A549 (cell line): Measurements from ENCODE around the gene ODAD3.

Source experiments
- BHLHE40 ChIP-seq: IDR thresholded peaks from 2 replicates; pipeline ENCODE4 v1.6.1; 2012; ENCODE audit warnings: low read depth, low read length, inconsistent platforms
- CEBPB ChIP-seq, 2 experiments: fragments of >200 bp in 1 of 2; sonication (Bioruptor Twin) in 1 of 2; formaldehyde crosslinking in 1 of 2; IDR thresholded peaks; 2 replicates each; pipeline ENCODE4 v1.6.1; 2012 to 2016
- EHF ChIP-seq: fragments of 250-450 bp; sonication (Bioruptor Pico); IDR thresholded peaks from 2 replicates; pipeline ENCODE4 v1.5.0; 2020; ENCODE audit warnings: mild to moderate bottlenecking
- HOXB5 ChIP-seq: fragments of 250-450 bp; sonication (Bioruptor Pico); IDR thresholded peaks from 2 replicates; pipeline ENCODE4 v1.5.0; 2020; ENCODE audit warnings: mild to moderate bottlenecking, moderate library complexity
- JUNB ChIP-seq: fragments of >200 bp; sonication (Bioruptor Twin); formaldehyde crosslinking; IDR thresholded peaks from 2 replicates; pipeline ENCODE4 v1.6.1; 2016
- KDM1A ChIP-seq: fragments of 200-600 bp; sonication (generic); IDR thresholded peaks from 2 replicates; pipeline ENCODE4 v1.6.1; 2016; ENCODE audit warnings: low read depth, mild to moderate bottlenecking
- MAZ ChIP-seq: fragments of 150-350 bp; IDR thresholded peaks from 2 replicates; pipeline ENCODE4 v1.6.1; 2014; ENCODE audit warnings: antibody characterized with exemption, low read depth, low read length, borderline replicate concordance
- NFE2L2 ChIP-seq: fragments of 150-350 bp; conservative IDR thresholded peaks from 2 replicates; pipeline ENCODE4 v1.6.1; 2014; ENCODE audit warnings: low read length
- PHF8 ChIP-seq: fragments of 200-600 bp; sonication (generic); IDR thresholded peaks from 2 replicates; pipeline ENCODE4 v1.6.1; 2016; ENCODE audit warnings: low read depth, mild to moderate bottlenecking, antibody characterized with exemption, moderate library complexity, borderline replicate concordance
- POLR2A ChIP-seq: IDR thresholded peaks from 2 replicates; pipeline ENCODE4 v1.6.1; 2012; ENCODE audit warnings: mild to moderate bottlenecking, low read length
- TF ChIP-seq, protein P1 (sequence below): fragments of >200 bp; sonication (Bioruptor Twin); formaldehyde crosslinking; IDR thresholded peaks from 3 replicates; pipeline ENCODE4 v1.5.1; 2016
- TF ChIP-seq, protein P2 (sequence below): IDR thresholded peaks from 2 replicates; pipeline ENCODE4 v1.6.1; 2012

DNA sequence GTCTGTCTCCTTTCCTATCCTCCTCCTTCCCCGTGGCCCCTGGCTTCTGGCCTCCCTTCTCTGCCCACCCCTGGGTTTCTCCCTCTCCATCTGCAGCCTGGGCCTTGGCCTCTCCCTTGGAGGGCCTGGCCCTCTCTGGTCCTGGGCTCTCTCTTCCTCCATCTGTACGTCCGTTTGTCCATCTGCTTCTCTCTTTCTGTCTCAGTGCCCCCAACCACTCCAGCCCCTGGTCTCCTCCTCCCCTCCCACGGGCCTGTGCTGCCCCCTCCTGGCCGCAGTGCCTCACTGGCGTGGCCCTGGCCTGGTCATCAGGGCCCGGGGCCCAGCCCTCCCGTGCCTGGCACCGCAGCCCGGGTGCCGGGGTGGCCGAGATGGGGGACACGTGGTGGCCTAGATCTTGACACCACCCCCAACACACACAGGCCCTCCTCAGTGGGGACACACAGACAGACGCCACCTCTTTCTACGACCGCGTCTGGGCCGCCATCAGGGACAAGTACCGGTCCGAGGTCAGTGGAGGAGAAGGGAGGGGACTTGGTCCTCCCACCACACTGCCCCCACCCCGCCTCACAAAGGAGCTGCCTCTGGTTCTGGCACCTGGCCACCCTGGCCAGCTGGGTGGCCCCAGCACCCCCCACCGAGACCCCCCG is 11.9 kb upstream of the ODAD3 start:
- TF ChIP-seq CEBPB (IDR thresholded peaks at IDR 0.05) (no peak), POLR2A (no peak), JUNB (no peak), PHF8 (no peak), BHLHE40 (no peak), KDM1A (no peak), HOXB5 (CRISPR knock-in tag) (no peak), MAZ (no peak), NFE2L2 (no peak), EHF (CRISPR knock-in tag) (no peak)
- TF ChIP-seq, protein P1, sequence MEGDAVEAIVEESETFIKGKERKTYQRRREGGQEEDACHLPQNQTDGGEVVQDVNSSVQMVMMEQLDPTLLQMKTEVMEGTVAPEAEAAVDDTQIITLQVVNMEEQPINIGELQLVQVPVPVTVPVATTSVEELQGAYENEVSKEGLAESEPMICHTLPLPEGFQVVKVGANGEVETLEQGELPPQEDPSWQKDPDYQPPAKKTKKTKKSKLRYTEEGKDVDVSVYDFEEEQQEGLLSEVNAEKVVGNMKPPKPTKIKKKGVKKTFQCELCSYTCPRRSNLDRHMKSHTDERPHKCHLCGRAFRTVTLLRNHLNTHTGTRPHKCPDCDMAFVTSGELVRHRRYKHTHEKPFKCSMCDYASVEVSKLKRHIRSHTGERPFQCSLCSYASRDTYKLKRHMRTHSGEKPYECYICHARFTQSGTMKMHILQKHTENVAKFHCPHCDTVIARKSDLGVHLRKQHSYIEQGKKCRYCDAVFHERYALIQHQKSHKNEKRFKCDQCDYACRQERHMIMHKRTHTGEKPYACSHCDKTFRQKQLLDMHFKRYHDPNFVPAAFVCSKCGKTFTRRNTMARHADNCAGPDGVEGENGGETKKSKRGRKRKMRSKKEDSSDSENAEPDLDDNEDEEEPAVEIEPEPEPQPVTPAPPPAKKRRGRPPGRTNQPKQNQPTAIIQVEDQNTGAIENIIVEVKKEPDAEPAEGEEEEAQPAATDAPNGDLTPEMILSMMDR, result peak; percentile 62
- TF ChIP-seq, protein P2, sequence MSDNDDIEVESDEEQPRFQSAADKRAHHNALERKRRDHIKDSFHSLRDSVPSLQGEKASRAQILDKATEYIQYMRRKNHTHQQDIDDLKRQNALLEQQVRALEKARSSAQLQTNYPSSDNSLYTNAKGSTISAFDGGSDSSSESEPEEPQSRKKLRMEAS, result no peak
